DMS 273 treated with DMSO at 0.1 percent for 48 hours (cell line): Measurements from ENCODE around the gene APOE.

Experiments
- DNase-seq: peaks from one replicate; lab custom pipeline; 2025; lab: John Stamatoyannopoulos, UW

Gene APOE

GRCh38 chr19:44954278-44954648 lies 48.7 kb downstream of the APOE start:
- no peak for DNase-seq

DNA sequence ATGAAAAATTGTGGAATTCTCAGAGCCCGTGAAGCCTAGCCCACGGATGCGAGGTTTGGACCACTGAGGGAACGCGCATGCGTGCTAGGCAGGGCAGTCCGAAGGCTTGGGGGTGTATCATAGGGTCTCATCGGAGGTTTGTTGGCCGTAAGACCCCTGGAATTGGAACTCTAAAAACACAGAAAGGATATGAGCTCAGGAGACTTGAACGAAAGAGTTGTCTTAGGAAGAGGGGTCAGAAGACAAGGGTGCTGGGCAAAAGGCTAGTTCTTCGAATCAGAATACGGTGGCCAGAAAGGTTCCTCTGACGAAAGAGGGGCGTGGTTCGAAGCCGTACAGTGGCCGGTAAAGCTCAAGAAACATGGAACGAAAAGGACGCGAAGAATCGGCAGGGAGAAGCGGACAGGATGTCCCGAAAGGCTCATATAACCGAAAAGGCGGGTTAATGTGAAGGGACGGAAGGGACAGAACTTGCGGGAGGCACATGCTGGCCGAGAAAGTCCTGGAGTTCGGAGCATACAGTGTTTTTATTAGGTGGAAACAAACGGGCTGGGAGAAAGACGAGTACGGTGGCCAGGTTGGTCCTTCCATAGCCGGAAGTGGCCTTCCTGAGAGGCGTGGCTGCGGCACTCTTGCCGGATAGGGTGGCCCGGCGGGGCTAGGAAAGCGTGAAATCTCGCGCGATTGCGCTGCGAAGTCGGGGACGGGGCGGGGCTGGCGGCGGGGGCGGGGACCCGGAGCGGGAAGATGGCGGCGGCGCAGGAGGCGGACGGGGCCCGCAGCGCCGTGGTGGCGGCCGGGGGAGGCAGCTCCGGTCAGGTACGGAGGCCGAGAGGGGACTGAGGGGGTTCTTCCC lies 49.3 kb downstream of the APOE start, which contains the start of gene CLPTM1:
Gene CLPTM1, plus strand, starts transcription at position 732 of the 856 bp plus-strand sequence. Its CDS starts 16 bp downstream, at position 748.
- DNase-seq = peak; percentile 95

GRCh38 chr19:44955505-44956439 lies 50.2 kb downstream of the APOE start:
- DNase-seq = no peak

DNA sequence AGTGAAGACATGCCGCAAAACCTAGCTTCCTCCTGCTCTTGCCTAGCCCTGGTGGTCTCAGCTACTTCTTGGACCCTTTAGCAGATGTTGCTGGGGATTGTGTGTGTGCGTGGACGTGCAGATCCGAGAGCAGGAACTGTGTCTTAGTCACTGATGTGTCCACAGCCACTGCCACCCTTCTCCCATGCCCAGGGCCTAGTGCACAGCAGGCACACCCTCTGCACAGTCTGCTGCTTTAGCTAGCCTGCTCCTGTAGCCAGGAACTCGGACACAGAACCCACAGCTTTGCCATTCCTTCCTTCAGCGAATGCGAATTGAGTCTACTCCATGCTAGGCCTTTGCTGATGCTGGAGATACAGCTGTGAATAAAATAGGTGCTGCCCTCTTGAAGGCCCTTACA lies 51.9 kb downstream of the APOE start:
- no peak for DNase-seq

GRCh38 chr19:44958090-44958489 lies 52.5 kb downstream of the APOE start:
- DNase-seq = no peak
